HEK293T (cell line): Measurements from ENCODE around the gene APP.
"Not testable (repeated sequence)": the region's sequence is repeated elsewhere in the genome, so short reads cannot be mapped to it uniquely, and the experiment has no call there.

Source experiments
- BHLHE40 ChIP-seq: fragments of 450-650 bp; IDR thresholded peaks from 2 replicates; pipeline ENCODE4 v1.6.1; 2016; ENCODE audit warnings: mild to moderate bottlenecking, moderate library complexity, borderline replicate concordance
- CTBP1 ChIP-seq: fragments of 450-650 bp; IDR thresholded peaks from 2 replicates; pipeline ENCODE4 v1.6.1; 2016; ENCODE audit warnings: borderline replicate concordance
- FOXM1 ChIP-seq: fragments of 450-650 bp; IDR thresholded peaks from 2 replicates; pipeline ENCODE4 v1.6.1; 2017; ENCODE audit warnings: mild to moderate bottlenecking, borderline replicate concordance
- SP1 ChIP-seq: fragments of 450-650 bp; IDR thresholded peaks from 2 replicates; pipeline ENCODE4 v1.6.1; 2017
- SUZ12 ChIP-seq: fragments of 450-650 bp; IDR thresholded peaks from 2 replicates; pipeline ENCODE4 v1.6.1; 2016; ENCODE audit warnings: mild to moderate bottlenecking
- TARDBP ChIP-seq: fragments of 450-650 bp; IDR thresholded peaks from 2 replicates; pipeline ENCODE4 v1.6.1; 2016
- TF ChIP-seq, protein P1 (sequence below): fragments of 450-650 bp; IDR thresholded peaks from 2 replicates; pipeline ENCODE4 v1.6.1; 2016

DNA sequence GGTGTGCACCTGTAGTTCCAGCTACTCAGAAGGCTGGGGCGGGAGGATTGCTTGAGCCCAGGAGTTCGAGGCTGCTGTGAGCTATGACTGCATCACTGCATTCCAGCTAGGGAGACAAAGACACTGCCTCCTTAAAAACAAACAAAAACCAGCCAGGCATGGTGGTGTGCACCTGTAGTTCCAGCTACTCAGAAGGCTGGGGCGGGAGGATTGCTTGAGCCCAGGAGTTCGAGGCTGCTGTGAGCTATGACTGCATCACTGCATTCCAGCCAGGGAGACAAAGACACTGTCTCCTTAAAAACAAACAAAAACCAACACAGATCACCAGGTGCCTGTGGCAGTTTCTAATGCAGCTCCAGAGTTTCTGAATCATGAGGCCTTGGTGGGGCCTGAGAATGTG, 147.2 kb downstream of the APP start:
- TF ChIP-seq CTBP1, FOXM1, TARDBP, SP1, SUZ12, BHLHE40: not testable (repeated sequence)
- TF ChIP-seq, protein P1, sequence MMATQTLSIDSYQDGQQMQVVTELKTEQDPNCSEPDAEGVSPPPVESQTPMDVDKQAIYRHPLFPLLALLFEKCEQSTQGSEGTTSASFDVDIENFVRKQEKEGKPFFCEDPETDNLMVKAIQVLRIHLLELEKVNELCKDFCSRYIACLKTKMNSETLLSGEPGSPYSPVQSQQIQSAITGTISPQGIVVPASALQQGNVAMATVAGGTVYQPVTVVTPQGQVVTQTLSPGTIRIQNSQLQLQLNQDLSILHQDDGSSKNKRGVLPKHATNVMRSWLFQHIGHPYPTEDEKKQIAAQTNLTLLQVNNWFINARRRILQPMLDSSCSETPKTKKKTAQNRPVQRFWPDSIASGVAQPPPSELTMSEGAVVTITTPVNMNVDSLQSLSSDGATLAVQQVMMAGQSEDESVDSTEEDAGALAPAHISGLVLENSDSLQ = not testable (repeated sequence)
